Prostate gland (tissue), 2 donors: ENCODE data around the gene MAMLD1.

Source experiments
- CTCF ChIP-seq, 4 experiments: fragments of 200-600 bp in 2 of 4; fragments of 450-650 bp in 2 of 4; sonication (generic) in 2 of 4; IDR thresholded peaks; 1 replicate in 3 of 4; 2 replicates in 1 of 4; pipeline ENCODE4 v1.5.1; 2016 to 2019; ENCODE audit warnings: antibody characterized with exemption in 4 of 4, mild to moderate bottlenecking in 2 of 4, moderate library complexity in 2 of 4
- POLR2A ChIP-seq: fragments of 450-650 bp; IDR thresholded peaks from one replicate; pipeline ENCODE4 v1.6.1; 2016; ENCODE audit warnings: antibody characterized with exemption, mild to moderate bottlenecking

- TF ChIP-seq CTCF (IDR thresholded peaks at IDR 0.05), result no peak
- TF ChIP-seq POLR2A, result no peak
Measured at GRCh38 chrX:150514462-150514861, 151.3 kb downstream of the MAMLD1 start.
